ENCODE measurements around the gene PAQR8. TPM values are rescaled to one million over a fixed set of nuclear protein-coding genes. Genes with fewer than 3 reads are reported as not detected.

PAQR8 gene, protein sequence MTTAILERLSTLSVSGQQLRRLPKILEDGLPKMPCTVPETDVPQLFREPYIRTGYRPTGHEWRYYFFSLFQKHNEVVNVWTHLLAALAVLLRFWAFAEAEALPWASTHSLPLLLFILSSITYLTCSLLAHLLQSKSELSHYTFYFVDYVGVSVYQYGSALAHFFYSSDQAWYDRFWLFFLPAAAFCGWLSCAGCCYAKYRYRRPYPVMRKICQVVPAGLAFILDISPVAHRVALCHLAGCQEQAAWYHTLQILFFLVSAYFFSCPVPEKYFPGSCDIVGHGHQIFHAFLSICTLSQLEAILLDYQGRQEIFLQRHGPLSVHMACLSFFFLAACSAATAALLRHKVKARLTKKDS
- 20.5 TPM for total RNA-seq

DNA sequence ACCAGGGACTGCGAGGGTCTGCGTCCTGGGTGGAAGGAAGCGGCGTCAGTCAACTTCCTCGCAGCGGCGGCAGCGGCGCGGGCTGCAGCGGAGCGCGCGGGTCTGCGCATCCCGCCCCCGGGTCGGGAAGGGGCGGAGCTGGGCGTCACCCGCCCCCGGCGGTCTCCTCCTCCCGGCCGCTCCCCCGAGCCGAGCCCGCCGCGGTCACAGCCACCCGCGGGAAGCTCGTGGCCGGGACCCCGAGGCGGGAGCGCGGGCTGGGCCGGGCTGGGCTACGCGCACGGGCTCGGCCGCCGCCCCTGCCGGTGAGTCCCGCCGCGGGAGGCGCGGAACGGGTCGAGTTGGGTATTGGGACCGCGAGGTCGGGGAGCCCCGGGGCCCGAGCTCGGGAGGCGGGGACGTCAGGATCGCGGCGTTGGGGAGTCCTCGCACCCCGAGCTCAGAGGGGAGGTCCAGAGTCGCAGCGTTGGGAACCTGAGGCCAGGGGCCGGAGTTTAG lies at the start of gene PAQR8:
Gene PAQR8 (plus strand): TSS at position 207 of the 498 bp plus-strand sequence. CDS start 41,063 bp downstream, outside the sequence.
- DNase-seq (ENCODE audit: low spot score): peak; percentile 78

DNA sequence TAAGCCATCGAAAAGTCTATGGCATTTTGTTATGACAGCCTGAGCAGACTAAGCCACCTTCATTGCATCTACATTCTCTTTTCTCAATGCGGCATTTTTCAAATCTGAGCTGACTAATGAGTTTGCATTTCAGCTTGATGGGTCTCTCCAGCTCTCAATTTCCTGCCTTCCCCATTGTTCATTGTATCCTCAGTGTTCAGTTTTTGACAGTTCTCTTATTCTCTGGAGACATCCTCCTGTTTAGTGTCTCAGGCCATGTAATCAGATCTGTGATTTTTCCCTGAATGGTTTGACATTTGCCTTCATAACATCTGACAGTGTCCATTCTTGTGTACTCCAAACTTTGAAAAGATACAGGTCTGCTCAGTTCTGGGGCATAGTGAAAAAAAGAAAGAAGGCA lies 49.5 kb upstream of the PAQR8 start:
- DNase-seq (ENCODE audit: low spot score): no peak

DNA sequence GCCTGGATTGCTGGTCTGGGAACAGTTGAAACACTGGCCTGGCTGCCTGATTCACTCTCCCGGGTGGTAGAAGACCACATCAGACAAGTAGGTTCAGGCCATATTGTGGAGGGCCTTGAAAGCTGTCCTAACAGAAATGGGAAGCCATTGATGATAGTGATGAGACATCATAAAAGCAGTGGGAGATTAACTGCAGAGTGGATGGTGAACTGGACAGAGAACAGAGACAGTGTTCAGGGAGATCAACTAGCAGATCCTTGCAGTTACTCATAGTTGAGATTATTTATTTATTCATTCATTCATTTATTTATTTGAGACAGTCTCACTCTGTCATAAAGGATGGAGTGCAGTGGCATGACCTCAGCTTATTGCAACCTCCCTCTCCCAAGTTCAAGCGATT lies 47.2 kb upstream of the PAQR8 start:
- DNase-seq (ENCODE audit: low spot score): no peak

DNA sequence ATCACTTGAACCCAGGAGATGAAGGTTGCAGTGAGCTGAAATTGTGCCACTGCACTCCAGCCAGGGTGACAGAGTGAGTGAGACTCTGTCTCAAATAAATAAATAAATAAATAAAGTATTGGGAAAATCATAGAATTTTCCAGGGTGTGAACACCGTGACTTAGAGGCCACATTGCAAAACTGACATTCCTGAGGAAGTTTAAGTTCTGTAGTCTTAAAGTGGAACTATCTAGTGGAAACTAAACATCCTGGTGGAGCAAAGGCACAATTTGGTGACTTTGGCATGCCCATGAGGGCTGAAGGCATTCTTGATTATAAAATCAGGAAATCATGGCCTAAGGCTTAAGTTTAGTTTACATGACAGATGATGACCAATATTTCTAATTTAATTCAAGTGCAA lies 44.7 kb upstream of the PAQR8 start:
- no peak for DNase-seq (ENCODE audit: low spot score)

DNA sequence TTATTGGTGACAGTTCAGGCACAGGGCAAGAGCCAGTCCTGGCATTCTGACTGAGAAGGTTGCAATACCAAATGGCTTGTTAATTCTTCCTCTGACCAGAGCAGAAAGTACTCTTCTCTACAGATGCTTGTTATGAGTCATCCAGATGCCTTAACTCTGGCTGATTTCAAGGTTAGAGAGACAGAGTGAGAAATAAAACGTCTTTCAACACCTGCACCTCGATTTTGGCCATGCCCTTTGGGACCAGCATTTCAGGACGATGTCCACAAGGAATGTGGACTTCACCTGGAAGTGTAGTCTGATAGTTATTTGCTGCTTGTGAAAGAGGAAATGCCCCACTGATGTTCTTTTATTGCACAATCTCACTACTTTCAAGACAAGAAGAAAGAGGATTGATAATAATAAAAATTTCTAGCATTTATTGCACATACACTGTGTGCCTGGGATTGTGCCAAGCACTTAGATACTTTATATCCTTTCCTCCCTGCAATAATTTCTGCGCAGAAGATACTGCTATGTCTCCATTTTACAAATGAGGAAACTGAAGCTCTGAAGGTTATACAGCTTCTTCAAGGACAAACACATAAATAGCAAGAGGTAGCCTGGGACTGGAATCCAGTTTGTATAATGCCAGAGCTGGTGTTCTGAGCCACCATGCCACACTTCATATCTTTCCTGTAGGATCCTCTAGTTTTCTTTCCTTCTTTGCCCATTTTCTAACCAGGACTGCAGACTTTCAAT lies 43.9 kb upstream of the PAQR8 start:
- DNase-seq (ENCODE audit: low spot score): no peak

DNA sequence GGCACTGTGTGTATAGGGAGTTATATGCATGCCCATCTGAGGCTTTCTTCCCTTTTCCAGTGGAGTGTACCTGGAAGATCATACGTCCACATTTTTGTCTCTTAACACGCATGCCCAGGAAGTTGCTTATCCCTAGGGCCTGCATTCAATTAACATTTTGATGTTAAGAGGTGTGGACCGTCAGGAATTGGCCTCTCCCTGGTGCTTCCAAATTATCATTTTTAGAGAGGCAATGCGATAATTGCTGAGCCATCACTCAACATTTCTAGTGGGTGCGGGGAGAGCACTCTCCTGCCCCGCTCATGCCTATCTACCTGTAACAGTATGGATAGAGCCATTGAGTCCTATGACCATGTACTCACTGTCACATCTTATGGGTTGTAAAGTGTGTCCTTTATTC lies 37.8 kb upstream of the PAQR8 start:
- no peak for DNase-seq (ENCODE audit: low spot score)

DNA sequence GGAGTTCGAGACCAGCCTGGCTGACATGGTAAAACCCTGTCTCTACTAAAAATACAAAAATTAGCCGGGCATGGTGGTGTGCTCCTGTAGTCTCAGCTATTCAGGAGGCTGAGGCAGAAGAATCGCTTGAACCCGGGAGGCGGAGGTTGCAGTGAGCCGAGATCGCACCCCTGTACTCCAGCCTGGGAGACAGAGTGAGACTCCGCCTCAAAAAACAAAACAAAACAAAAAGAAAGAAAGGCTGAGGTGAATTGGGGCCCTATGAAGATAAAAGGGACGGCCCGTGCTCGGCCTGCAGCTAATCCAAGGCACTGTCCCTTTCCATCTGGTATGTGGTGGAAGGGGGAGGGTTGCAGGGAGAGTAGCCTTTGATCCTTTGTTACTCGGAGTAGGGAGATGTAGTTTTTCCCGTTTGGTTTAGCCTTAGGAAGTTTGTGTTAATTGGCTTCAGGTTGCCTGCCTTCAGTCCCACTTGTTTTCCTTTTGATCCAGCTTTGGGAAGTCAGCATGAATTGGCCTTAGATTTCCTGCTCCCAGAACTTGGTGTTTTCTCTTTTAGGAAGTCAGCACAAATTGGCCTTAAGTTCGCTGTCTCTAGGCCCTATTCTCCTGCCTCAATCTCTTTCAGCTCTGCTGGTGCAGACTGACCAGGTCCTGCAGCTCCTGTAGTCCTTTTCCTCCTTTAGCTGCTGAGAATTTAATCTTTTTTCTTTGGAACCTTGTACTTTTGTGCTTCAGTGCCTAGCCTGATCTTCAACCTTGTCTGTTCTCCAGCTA lies 36.1 kb upstream of the PAQR8 start:
- no peak for DNase-seq (ENCODE audit: low spot score)

DNA sequence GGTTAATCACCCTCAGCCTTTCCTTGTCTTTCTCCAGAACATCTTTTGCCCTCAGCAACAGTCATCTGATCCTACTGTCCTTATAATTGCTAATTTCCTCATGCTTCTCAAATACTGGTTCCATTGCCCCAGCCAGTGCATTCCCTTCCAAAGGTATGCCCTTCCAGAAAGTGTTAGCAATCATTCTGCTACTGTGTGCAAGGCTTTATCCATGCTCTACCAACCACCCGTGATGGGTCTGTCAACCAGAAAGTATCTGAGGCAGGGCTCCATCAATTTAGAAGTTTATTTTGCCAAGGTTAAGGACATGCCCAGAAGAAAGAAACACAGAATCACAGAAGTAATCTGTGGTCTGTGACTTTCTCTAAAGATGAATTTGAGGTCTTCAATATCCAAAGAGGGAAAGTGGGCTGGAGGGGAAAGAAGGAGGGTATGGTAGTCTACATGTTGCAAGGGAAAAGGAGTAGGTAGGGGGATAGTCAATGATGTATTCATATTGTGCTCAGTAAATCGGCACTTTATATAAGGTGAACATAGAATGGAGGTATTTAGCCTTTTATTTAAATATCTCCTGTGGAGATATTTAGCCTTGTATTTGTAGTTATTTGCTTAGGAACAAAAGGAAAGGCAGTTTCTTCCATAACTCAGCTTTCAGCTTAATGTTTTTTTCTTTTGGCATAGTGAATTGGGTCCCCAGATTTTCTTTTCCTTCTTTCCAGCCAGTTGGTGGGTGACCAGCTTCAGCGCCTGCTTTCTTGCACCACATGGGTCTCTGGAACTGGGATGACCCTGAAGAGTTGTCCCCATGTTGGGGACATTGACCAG lies 35.2 kb upstream of the PAQR8 start:
- DNase-seq (ENCODE audit: low spot score): no peak

DNA sequence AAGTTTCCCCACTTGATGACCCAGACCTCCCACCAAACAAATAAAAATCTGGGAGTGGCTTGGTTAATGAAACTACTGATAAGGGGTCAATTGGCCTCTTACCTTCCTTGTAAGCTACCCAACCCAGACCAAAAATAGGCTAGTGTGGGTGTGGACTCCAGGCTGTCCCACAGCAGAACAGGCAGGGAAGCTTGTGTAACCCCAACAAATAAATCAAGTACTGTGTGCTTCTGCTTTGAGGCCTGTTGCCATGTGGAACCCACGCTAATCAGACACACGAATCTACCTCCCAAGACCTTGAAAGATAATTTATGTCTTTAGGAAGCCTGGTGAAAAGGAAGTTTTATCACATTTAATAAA lies 33.7 kb upstream of the PAQR8 start:
- DNase-seq (ENCODE audit: low spot score): no peak

DNA sequence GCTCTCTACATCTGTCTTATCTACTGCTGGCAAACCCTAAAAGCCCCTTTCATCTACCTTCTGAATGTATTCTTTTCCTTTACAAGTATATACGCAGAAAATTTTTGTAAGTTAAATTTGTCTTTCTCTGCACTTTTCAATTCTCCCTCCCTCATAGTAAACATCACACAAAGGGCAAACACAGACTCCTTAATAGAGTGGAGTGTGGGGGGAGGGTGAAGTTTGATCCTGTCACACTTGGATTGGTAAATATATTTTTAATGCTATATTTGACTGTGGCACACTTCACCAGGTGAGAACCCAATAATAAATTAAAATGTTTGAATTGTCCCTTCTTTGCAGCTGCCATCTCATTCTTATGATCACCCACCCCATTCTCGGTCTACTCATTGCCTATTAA lies 33.2 kb upstream of the PAQR8 start:
- no peak for DNase-seq (ENCODE audit: low spot score)

DNA sequence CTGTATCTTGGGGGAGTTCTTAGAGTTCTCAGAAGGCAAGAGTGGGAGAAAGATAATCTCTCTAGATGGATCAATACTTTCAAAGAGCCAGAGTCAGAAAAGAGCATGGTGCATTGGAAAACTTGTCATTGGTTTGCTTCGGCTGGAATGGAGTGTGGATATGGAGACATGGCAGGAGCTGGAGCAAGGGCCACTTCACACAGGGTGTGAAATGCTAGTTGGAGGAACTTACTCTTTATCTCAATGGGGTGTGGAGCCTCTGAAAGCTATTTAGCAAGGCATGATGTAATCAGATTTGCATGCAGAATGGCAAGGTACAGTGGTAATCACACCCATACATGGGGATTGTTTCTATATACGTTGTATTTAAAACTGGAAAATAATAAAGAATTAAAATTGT lies 31.5 kb upstream of the PAQR8 start:
- no peak for DNase-seq (ENCODE audit: low spot score)

DNA sequence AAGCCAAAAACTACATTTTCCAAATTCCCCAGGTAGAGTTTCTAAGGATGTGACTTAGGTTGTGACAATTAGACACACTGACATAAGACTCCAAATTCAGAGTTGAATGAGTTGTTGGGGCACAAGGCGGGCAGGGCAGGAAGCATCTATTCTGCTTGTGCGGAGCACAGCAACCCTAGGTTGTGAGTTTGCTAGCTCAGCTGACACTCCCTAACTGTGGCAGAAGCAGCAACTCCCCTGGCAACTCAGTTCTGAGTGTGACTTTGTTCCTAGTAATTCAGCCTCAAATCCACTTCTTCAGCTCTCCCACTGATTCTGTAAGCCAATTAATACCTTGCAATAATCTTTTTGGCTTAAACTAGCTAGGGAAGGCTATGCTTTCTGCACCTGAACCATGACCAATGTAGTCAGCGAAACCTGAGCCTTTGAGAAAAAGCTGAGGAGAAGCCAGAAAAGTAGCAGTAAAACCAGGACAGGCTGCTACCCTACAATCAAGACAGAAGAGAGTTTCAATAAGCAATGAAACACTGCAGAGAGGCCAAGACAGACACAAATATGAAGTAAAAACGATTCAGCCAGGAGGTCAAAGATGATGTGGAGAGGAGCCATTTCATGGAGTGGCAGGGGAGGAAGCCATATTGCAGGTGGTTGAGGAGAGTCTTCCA lies 30.0 kb upstream of the PAQR8 start:
- no peak for DNase-seq (ENCODE audit: low spot score)

DNA sequence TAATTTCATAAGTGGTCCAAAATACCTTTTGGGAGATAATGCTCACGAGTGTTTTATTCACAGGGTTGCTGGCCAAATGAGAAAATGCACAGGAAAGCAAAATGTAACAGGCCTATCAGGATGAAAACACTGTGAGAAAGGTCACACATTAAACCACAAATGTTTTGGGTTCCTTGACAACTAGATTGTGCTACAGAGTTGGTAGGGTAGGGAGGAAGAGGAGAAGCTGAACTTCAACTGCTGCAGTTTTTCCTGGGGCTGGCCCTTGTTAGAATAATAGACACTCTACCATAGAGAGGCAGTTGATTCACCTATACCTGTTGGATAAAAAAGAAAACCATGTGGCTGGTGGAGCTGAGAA lies 28.1 kb upstream of the PAQR8 start:
- DNase-seq (ENCODE audit: low spot score): no peak

DNA sequence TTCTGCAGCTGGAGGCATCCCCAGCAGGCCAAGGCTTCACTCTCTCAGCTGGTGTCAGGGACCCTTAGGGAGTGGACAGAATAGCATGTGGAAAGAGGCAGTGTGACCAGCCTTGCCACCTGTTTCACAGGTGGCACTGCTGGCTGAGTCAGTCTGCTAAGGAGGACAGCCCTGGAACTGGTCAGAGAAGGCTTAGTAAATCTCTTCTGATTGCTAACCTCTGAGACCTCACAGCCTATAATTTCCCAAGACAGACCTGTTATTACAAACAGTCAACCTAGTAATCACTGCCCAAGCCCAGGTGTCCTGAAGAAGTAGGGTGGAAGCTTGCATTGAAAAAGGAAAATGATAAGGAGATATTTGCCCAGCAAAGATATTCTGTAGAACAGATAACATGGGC lies 26.4 kb upstream of the PAQR8 start:
- no peak for DNase-seq (ENCODE audit: low spot score)

DNA sequence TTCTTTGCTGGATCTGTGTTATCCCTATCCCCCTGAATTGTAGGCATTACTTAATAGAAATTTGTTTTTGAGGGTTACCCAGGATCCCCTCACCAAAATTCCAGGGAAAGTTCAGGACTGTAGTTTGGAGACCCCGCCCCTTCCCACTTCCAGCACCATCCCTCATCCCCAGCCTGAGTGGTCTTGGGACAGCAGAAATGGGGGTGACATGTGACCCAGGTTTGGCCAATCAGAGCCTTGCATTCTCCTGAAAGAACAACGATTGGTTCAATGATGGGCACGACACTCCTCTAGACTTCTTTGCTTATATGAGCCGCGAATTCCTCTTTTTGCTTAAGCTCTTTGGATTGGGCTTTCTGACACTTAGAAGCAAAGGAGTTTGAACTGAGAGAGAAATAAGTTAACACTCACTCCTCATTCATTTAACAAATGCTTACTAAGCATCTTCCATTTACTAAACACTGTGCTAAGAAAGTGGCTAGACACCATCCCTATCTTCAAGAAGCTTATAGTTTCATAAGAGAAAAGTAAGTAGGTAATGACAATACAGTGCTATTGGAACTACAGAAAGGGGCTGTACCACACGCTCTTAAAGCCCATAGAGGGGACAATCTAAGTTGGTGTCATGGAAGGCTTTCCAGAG lies 24.9 kb upstream of the PAQR8 start:
- DNase-seq (ENCODE audit: low spot score): no peak

DNA sequence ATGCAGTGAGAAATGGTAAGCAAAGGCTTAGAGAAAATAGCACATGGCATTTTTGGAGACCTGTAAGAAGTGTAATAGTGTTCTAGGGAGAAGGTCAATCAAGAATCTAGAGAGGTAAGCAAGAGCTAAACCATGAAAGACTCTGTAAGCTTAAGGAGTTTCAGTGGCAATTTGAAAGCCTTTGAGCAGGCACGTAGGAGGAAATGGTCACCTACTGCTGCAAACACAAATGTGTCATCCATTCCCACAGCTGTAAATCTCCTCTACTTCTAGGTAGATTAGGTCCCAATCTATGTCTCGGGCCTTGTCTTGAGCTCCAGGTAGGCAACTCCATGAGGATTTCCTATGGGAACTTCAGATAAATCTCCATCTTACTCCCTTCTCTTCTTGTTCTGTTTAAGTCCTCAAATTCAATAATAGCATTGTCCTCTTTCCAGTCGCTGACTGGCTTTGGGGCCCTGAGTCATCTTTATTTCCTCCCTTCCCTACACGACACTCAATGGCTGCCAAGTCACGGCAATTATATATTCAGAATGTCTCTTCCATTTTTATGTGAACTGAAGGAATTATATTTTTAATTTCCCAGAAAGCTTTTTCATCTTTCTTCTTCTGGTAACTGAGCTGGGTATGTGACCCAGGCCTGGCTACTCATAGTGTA lies 24.2 kb upstream of the PAQR8 start:
- DNase-seq (ENCODE audit: low spot score): no peak

DNA sequence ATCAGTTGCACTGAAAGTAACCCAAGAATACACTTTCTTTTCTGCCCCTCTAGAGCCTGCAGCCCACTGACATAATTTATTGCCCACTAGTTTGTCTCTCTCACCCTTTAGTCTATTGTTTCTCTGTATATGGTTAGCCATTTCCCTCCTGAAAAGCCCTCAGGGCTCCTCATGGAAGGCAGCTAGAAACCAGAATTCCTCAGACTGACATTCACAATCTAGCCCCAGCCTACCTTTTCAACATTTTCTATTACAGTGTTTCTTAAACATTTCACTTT lies 21.4 kb upstream of the PAQR8 start:
- no peak for DNase-seq (ENCODE audit: low spot score)

DNA sequence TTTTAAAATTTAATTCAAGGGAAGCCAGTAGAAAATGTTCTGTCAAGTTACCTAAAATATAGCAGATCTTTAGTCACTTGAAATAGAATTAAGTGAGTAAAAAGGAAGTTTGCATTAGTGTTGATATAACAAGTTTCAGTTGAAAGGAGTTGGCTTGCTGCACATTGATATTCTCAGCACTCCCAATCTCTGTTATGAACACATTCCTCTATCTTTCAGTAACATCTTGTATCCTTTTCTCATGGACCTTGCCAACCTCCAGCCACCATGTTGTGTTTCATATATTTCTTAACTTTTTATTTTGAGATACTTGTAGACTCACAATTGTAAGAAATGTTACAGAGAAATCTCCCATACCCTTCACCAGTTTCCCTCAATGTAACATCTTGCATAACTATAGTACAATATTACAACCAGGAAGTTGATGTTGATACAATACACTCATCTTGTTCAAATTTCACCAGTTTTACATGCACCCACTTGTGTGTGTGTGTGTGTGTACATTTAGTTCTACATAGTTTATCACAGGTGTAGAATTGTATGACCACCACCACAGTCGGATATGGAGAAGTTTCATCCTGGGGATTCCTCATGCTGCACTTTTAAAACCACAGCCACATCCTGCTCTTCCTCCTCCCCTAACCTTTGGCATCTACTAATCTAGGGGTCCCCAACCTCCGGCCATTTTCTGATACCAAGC lies 20.2 kb upstream of the PAQR8 start:
- DNase-seq (ENCODE audit: low spot score): no peak

DNA sequence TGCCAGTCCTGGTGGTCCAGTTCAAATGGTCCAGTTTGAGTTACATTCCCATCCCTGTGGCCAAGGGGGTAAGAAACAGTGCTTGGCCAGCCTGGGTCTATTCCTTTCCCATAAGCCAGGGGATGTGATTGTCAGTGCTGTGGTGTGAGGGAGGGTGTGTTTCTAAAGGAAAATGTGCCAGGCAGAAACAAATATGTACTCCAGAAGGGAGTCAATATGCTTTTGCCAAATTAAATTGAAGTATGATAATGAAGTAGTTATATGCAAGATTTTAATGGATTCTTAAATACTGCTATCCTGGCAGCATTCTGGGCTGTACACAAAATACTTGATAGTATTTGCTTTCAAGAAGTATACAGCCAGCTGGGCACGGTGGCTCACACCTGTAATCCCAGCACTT lies 16.6 kb upstream of the PAQR8 start:
- no peak for DNase-seq (ENCODE audit: low spot score)

DNA sequence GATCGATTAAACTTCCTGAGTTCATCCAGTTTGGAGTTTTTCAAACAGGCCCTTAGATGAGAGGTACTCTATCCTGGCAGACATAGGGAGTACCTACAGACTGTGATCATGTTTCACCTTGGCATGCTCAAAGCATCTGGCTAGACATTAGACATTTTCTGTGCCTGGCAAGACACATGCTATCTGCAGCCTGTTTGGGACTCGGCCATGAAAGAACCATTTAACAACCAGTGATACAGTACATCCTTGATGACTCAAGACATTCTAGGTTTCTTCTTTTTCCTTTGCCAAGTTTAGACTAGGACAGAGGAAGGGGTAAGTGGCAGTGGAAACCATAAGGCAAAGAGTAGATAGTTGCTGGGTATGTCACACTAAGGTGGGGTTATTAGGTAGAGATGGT lies 15.4 kb upstream of the PAQR8 start:
- no peak for DNase-seq (ENCODE audit: low spot score)

Data from ureter (tissue), 1 donor.